Sigmoid colon (tissue), 4 donors: ENCODE measurements around the gene TTLL6.
A peak's percentile ranks its signal among the peaks of the same experiment; 100 is the strongest.

Experiments
- CTCF ChIP-seq, 4 experiments: fragments of 450-650 bp in 3 of 4; fragments of 200-600 bp in 1 of 4; IDR thresholded peaks; one replicate each; pipeline ENCODE4 v1.5.1; 2016 to 2019; ENCODE audit warnings: antibody characterized with exemption in 4 of 4, mild to moderate bottlenecking in 3 of 4, moderate library complexity in 2 of 4
- POLR2A ChIP-seq, 2 donors: fragments of 450-650 bp; IDR thresholded peaks; one replicate each; pipeline ENCODE4 v1.6.1; 2016; ENCODE audit warnings: antibody characterized with exemption in 2 of 2, mild to moderate bottlenecking in 2 of 2, moderate library complexity in 2 of 2
- POLR2AphosphoS5 ChIP-seq, 4 donors: sonication (generic); formaldehyde crosslinking; IDR thresholded peaks; one replicate each; pipeline ENCODE4 v1.6.1; 2017; ENCODE audit warnings: antibody characterized with exemption in 4 of 4

DNA sequence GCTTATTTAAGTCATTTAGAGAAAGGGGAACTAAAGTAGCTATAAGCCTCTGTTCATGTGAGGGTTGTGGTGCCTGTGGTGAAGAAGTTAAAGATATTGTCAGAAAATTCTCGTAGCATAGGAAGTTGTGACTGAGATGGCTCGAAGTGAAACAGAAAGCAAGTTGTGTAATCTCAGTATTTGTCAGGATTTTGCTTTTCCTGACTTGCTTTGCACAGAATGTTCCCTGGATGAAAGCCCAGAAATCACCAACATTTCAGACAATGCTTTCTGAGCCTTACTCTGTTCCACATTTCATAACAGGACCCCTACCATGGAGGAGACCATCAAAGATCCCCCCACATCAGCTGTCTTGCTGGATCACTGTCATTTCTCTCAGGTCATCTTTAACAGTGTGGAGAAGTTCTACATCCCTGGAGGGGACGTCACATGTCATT lies 24.4 kb upstream of the TTLL6 start:
- TF ChIP-seq CTCF (IDR thresholded peaks at IDR 0.05), result no peak
- TF ChIP-seq POLR2A (IDR thresholded peaks at IDR 0.05), result no peak
- TF ChIP-seq POLR2AphosphoS5 (IDR thresholded peaks at IDR 0.05), result peak; percentile 60 to 87 (median 70)
